GM23248 (cell line): Measurements from ENCODE around the gene KRT78.

ENCODE experiments used
- EZH2 ChIP-seq: fragments of 200-600 bp; sonication (generic); IDR thresholded peaks from 2 replicates; pipeline ENCODE4 v1.6.1; 2018; ENCODE audit warnings: antibody characterized with exemption, mild to moderate bottlenecking; ENCODE audit not compliant: insufficient read depth, poor library complexity, severe bottlenecking
- EZH2phosphoT487 ChIP-seq: fragments of 200-600 bp; sonication (generic); IDR thresholded peaks from 2 replicates; pipeline ENCODE4 v1.6.1; 2018; ENCODE audit warnings: antibody characterized with exemption, moderate library complexity, mild to moderate bottlenecking, low read depth; ENCODE audit not compliant: insufficient read depth

- TF ChIP-seq EZH2: no peak
- no peak for TF ChIP-seq EZH2phosphoT487
Observed at GRCh38 chr12:52811191-52812072, 37.4 kb downstream of the KRT78 start.
